CD14-positive monocyte (primary cell): ENCODE data around the gene RPL18A. TPM values are rescaled to one million over a fixed set of nuclear protein-coding genes. Genes with fewer than 3 reads are reported as not detected.

Source experiments
- DNase-seq, 3 donors: peaks; one replicate each; pipeline ENCODE4 v3.0.0-alpha.2; 2011 to 2022
- H2AFZ ChIP-seq: 2 replicates; pipeline ENCODE4 v1.6.0; 2012; ENCODE audit warnings: mild to moderate bottlenecking, low read depth, low read length, inconsistent platforms; ENCODE audit not compliant: insufficient read depth, poor library complexity, severe bottlenecking
- H3K27ac ChIP-seq, 2 donors: 1 replicate in 1 of 2; 2 replicates in 1 of 2; pipeline ENCODE4 v1.5.1; 2012 to 2013; ENCODE audit warnings: low read length in 2 of 2, control low read depth in 1 of 2, inconsistent platforms in 1 of 2, low read depth in 1 of 2, mild to moderate bottlenecking in 1 of 2
- H3K27me3 ChIP-seq, 2 donors: one replicate each; pipeline versions ENCODE4 v1.6.0 to v1.6.1; 2011 to 2013; ENCODE audit warnings: low read length in 2 of 2; ENCODE audit not compliant: control insufficient read depth in 2 of 2, insufficient read depth in 2 of 2
- H3K36me3 ChIP-seq, 2 donors: replicated peaks in 1 of 2; 1 replicate in 1 of 2; 2 replicates in 1 of 2; pipeline versions ENCODE4 v1.5.1 to v1.6.1; 2012 to 2013; ENCODE audit warnings: low read length in 2 of 2, control low read depth in 1 of 2, inconsistent platforms in 1 of 2, mild to moderate bottlenecking in 1 of 2; ENCODE audit not compliant: insufficient read depth in 2 of 2, control insufficient read depth in 1 of 2
- H3K4me1 ChIP-seq, 2 donors: 1 replicate in 1 of 2; 2 replicates in 1 of 2; pipeline versions ENCODE4 v1.5.1 to v1.6.1; 2012 to 2013; ENCODE audit warnings: low read length in 2 of 2, control low read depth in 1 of 2, inconsistent platforms in 1 of 2, mild to moderate bottlenecking in 1 of 2, moderate library complexity in 1 of 2; ENCODE audit not compliant: insufficient read depth in 2 of 2, control insufficient read depth in 1 of 2
- H3K4me2 ChIP-seq: replicated peaks from 2 replicates; pipeline ENCODE3; 2012; ENCODE audit warnings: low read length, moderate library complexity, mild to moderate bottlenecking; ENCODE audit not compliant: poor library complexity, severe bottlenecking; ENCODE audit errors: extremely low read depth
- H3K4me3 ChIP-seq, 3 experiments: fragments of 200-600 bp in 1 of 3; sonication (generic) in 1 of 3; replicated peaks in 1 of 3; 1 replicate in 2 of 3; 2 replicates in 1 of 3; pipeline ENCODE4 v1.5.1; 2011 to 2013; ENCODE audit warnings: low read length in 3 of 3, mild to moderate bottlenecking in 3 of 3, control low read depth in 2 of 3, low read depth in 2 of 3, inconsistent platforms in 1 of 3, moderate library complexity in 1 of 3
- H3K79me2 ChIP-seq: 2 replicates; pipeline ENCODE4 v1.6.0; 2012; ENCODE audit warnings: mild to moderate bottlenecking, control low read depth, inconsistent platforms, low read length, moderate library complexity; ENCODE audit not compliant: insufficient read depth
- H3K9ac ChIP-seq: 2 replicates; pipeline ENCODE4 v1.6.0; 2017; ENCODE audit warnings: low read length, mild to moderate bottlenecking; ENCODE audit not compliant: insufficient read depth, poor library complexity, severe bottlenecking
- H3K9me3 ChIP-seq, 2 donors: replicated peaks in 1 of 2; 1 replicate in 1 of 2; 2 replicates in 1 of 2; pipeline versions ENCODE4 v1.5.1 to v1.6.1; 2012 to 2013; ENCODE audit warnings: low read length in 2 of 2, control low read depth in 1 of 2; ENCODE audit not compliant: control insufficient read depth in 1 of 2, insufficient read depth in 1 of 2
- H4K20me1 ChIP-seq: 2 replicates; pipeline ENCODE4 v1.6.0; 2012; ENCODE audit warnings: mild to moderate bottlenecking, low read length, control low read depth, moderate library complexity; ENCODE audit not compliant: insufficient read depth
- H3K27ac Mint-ChIP-seq, 7 donors: one replicate each; pipeline ENCODE4 v1.8.0; 2020; ENCODE audit warnings: mild to moderate bottlenecking in 7 of 7, mixed read lengths in 7 of 7, moderate library complexity in 6 of 7, inconsistent platforms in 2 of 7
- H3K27me3 Mint-ChIP-seq, 3 donors: one replicate each; pipeline ENCODE4 v1.8.0; 2021 to 2022; ENCODE audit warnings: low read depth in 3 of 3, mild to moderate bottlenecking in 3 of 3, mixed read lengths in 3 of 3, moderate library complexity in 3 of 3, inconsistent platforms in 1 of 3
- H3K36me3 Mint-ChIP-seq, 2 donors: one replicate each; pipeline ENCODE4 v1.8.0; 2020; ENCODE audit warnings: mixed read lengths in 2 of 2, inconsistent platforms in 1 of 2, mild to moderate bottlenecking in 1 of 2
- H3K4me1 Mint-ChIP-seq: one replicate; pipeline ENCODE4 v1.8.0; 2020; ENCODE audit warnings: mild to moderate bottlenecking, mixed read lengths
- H3K4me3 Mint-ChIP-seq, 2 donors: one replicate each; pipeline ENCODE4 v1.8.0; 2020; ENCODE audit warnings: mild to moderate bottlenecking in 2 of 2, mixed read lengths in 2 of 2, moderate library complexity in 1 of 2
- H3K9me3 Mint-ChIP-seq, 7 donors: one replicate each; pipeline ENCODE4 v1.8.0; 2020 to 2022; ENCODE audit warnings: mixed read lengths in 7 of 7, mild to moderate bottlenecking in 6 of 7, moderate library complexity in 6 of 7, inconsistent platforms in 2 of 7
- WGBS: methylation state at CpG from one replicate; pipeline ENCODE4 v1.1.5; 2013; ENCODE audit warnings: missing lambda C conversion rate; ENCODE audit not compliant: insufficient coverage; 5-methylcytosine and 5-hydroxymethylcytosine counted together
- intact Hi-C, 2 donors: fragments of 100-400 bp; cut with micrococcal nuclease; formaldehyde crosslinking; loops; one replicate each; pipeline versions ENCODE4 v1.15.0 to v1.15.1; 2023
- polyA plus RNA-seq, 3 donors: library from polyadenylated mRNA; depleted of rRNA in 1 of 3; unstranded in 2 of 3; stranded (reverse) in 1 of 3; fragments of 300-500 nt in 2 of 3; fragments of >200 nt in 1 of 3; fragmentation: Illumina TruSeq in 2 of 3; gene quantifications; 1 replicate in 2 of 3; 2 replicates in 1 of 3; pipeline ENCODE4 v1.2.3, GENCODE V29; 2012 to 2021
- TF ChIP-seq, protein P1 (sequence below): fragments of 200-600 bp; IDR thresholded peaks from one replicate; pipeline ENCODE4 v1.8.0; 2022; ENCODE audit warnings: antibody characterized with exemption, mild to moderate bottlenecking

Gene RPL18A
- polyA plus RNA-seq, 3 donors = 1,189 to 1,285 (median 1,268) TPM

DNA sequence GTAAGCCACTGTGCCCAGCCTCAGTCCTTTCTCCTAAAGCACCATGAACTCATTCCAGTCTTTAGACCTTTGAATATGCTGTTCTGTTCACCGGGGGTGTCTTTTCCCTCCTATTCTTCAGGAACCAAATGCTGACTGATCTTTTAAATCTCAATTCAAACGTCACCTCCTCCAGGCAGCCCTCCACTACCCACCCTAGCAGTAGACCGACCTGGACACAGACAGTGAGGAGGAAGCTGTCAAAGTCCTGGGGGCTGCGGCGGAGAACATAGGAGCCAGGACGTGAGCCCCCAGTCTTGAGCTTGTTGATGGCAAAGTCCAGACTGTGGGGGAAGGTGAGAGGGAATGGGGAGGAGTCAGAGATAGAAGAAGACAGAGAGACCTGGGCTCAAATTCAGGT lies 19.7 kb upstream of the RPL18A start:
- Histone ChIP-seq H3K9me3 (no peaks in the 10 kb centered on the region), H3K36me3 (peaks cover 48 to 76% of the 10 kb centered on the region in 2 donors), H4K20me1 (peaks cover 17% of the 10 kb centered on the region), H3K9ac (no peak overlapping the region), H3K79me2 (no peaks in the 10 kb centered on the region), H3K27ac (no peak overlapping the region), H3K27me3 (no peaks in the 10 kb centered on the region), H2AFZ (no peak overlapping the region), H3K4me2 (no peak overlapping the region), H3K4me3 (no peak overlapping the region), H3K4me1 (peaks cover 11 to 17% of the 10 kb centered on the region in 2 donors)
- DNase-seq = no peak
- H3K36me3 Mint-ChIP-seq = peaks cover 73 to 92% of the 10 kb centered on the region in 2 donors
- intact Hi-C loops = no loop called here
- TF ChIP-seq, protein P1, sequence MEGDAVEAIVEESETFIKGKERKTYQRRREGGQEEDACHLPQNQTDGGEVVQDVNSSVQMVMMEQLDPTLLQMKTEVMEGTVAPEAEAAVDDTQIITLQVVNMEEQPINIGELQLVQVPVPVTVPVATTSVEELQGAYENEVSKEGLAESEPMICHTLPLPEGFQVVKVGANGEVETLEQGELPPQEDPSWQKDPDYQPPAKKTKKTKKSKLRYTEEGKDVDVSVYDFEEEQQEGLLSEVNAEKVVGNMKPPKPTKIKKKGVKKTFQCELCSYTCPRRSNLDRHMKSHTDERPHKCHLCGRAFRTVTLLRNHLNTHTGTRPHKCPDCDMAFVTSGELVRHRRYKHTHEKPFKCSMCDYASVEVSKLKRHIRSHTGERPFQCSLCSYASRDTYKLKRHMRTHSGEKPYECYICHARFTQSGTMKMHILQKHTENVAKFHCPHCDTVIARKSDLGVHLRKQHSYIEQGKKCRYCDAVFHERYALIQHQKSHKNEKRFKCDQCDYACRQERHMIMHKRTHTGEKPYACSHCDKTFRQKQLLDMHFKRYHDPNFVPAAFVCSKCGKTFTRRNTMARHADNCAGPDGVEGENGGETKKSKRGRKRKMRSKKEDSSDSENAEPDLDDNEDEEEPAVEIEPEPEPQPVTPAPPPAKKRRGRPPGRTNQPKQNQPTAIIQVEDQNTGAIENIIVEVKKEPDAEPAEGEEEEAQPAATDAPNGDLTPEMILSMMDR = no peak
- peaks cover 17% of the 10 kb centered on the region for H3K4me1 Mint-ChIP-seq
- WGBS = 100% methylated on average over 1 of the region's 6 CpGs
- peaks cover 0 to 6% (median 0%) of the 10 kb centered on the region in 3 donors for H3K27me3 Mint-ChIP-seq
- no peak overlapping the region for H3K27ac Mint-ChIP-seq
- H3K4me3 Mint-ChIP-seq = no peak overlapping the region
- H3K9me3 Mint-ChIP-seq = no peaks in the 10 kb centered on the region

GRCh38 chr19:17841371-17841809 lies 18.3 kb upstream of the RPL18A start:
- H3K4me1 Mint-ChIP-seq = peaks cover 30% of the 10 kb centered on the region
- H3K9me3 Mint-ChIP-seq = no peaks in the 10 kb centered on the region
- Histone ChIP-seq H3K9ac (no peak overlapping the region), H3K27me3 (no peaks in the 10 kb centered on the region), H3K4me2 (no peak overlapping the region), H3K79me2 (no peaks in the 10 kb centered on the region), H3K4me3 (no peak overlapping the region), H3K9me3 (no peaks in the 10 kb centered on the region), H4K20me1 (peaks cover 17% of the 10 kb centered on the region), H3K4me1 (peaks cover 24 to 30% of the 10 kb centered on the region in 2 donors), H3K36me3 (peaks cover 38 to 62% of the 10 kb centered on the region in 2 donors), H3K27ac (no peak overlapping the region), H2AFZ (no peak overlapping the region)
- no peak overlapping the region for H3K27ac Mint-ChIP-seq
- intact Hi-C loops = no loop called here
- TF ChIP-seq, protein P1 = no peak
- H3K4me3 Mint-ChIP-seq = no peak overlapping the region
- peaks cover 0 to 6% (median 2%) of the 10 kb centered on the region in 3 donors for H3K27me3 Mint-ChIP-seq
- no peak for DNase-seq
- WGBS = 83% methylated on average over 20 of the region's 30 CpGs
- peaks cover 59 to 78% of the 10 kb centered on the region in 2 donors for H3K36me3 Mint-ChIP-seq
